Prostate gland (tissue), 2 donors: ENCODE measurements around the gene MED20. TPM values are rescaled to one million over a fixed set of nuclear protein-coding genes. Genes with fewer than 3 reads are reported as not detected.
"Not testable (repeated sequence)": the region's sequence is repeated elsewhere in the genome, so short reads cannot be mapped to it uniquely, and the experiment has no call there.

Source experiments
- DNase-seq: peaks from one replicate; pipeline ENCODE4 v3.0.0-alpha.2; 2019; ENCODE audit warnings: low spot score
- H3K27ac ChIP-seq, 2 donors: fragments of 200-600 bp; sonication (generic); 2 replicates each; pipeline ENCODE4 v1.5.1; 2017 to 2019
- H3K27me3 ChIP-seq: fragments of 200-600 bp; sonication (generic); replicated peaks from 2 replicates; pipeline ENCODE4 v1.5.1; 2019; ENCODE audit not compliant: insufficient read depth
- H3K36me3 ChIP-seq, 2 donors: fragments of 200-600 bp; sonication (generic); 1 replicate in 1 of 2; 2 replicates in 1 of 2; pipeline versions ENCODE4 v1.5.1 to v1.8.1; 2017 to 2019
- H3K4me1 ChIP-seq: fragments of 200-600 bp; sonication (generic); replicated peaks from 2 replicates; pipeline ENCODE4 v1.5.1; 2019
- H3K4me3 ChIP-seq, 2 donors: fragments of 200-600 bp; sonication (generic); 2 replicates each; pipeline ENCODE4 v1.5.1; 2017 to 2019
- H3K9me3 ChIP-seq: fragments of 200-600 bp; sonication (generic); 2 replicates; pipeline ENCODE4 v1.5.1; 2017
- POLR2A ChIP-seq: fragments of 450-650 bp; IDR thresholded peaks from one replicate; pipeline ENCODE4 v1.6.1; 2016; ENCODE audit warnings: antibody characterized with exemption, mild to moderate bottlenecking
- POLR2AphosphoS5 ChIP-seq: sonication (generic); formaldehyde crosslinking; IDR thresholded peaks from one replicate; pipeline ENCODE4 v1.6.1; 2017; ENCODE audit warnings: antibody characterized with exemption
- WGBS: methylation state at CpG from one replicate; pipeline ENCODE4 v1.1.5; 2018; 5-methylcytosine and 5-hydroxymethylcytosine counted together
- intact Hi-C: fragments of 100-400 bp; cut with DNase I; formaldehyde crosslinking; loops from one replicate; pipeline ENCODE4 v1.14.2; 2022
- total RNA-seq, 2 donors: library from RNA; depleted of rRNA; stranded (reverse); fragments of >200 nt; gene quantifications; one replicate each; pipeline ENCODE4 v1.1.0, GENCODE V29; 2016
- TF ChIP-seq, protein P1 (sequence below), 4 experiments: fragments of 200-600 bp in 2 of 4; fragments of 450-650 bp in 2 of 4; sonication (generic) in 2 of 4; IDR thresholded peaks; 1 replicate in 3 of 4; 2 replicates in 1 of 4; pipeline ENCODE4 v1.5.1; 2016 to 2019; ENCODE audit warnings: antibody characterized with exemption in 4 of 4, mild to moderate bottlenecking in 2 of 4, moderate library complexity in 2 of 4

The MED20 gene
- total RNA-seq, 2 donors from 2014 or later: 20.2 to 25.5 TPM

DNA sequence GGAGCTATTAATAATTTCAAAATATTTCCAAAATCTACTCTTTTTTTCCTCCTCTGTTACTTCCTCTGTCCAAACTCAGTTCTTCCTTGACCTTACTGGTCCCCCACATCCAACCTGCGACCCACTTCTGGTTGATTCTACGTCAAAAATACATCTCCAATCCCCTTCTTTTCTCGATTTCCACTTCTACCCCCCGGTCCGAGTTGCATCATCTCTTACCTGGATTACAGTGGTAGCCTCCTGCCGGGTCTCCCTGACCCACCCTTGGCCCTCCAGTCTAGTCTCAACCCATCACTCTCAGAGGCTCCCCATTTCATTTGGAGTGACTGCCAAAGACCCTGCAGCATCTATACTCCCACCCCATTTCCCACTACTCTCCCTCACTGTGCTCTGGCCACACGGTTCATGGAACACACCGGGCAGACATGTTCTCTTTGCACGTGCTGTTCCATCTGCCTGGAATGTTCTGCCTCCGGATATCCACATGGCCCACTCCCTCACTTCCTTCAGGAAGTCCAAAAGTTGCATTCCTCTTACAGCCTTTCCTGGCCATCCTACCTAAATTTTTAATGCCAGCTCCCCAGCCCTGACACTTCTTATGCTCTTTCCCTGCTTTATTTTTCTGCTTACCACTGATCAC is 26.8 kb upstream of the MED20 start:
- 88% methylated on average over 10 of the region's 10 CpGs for WGBS
- intact Hi-C loops: no loop called here
- no peak for TF ChIP-seq POLR2A
- TF ChIP-seq, protein P1, sequence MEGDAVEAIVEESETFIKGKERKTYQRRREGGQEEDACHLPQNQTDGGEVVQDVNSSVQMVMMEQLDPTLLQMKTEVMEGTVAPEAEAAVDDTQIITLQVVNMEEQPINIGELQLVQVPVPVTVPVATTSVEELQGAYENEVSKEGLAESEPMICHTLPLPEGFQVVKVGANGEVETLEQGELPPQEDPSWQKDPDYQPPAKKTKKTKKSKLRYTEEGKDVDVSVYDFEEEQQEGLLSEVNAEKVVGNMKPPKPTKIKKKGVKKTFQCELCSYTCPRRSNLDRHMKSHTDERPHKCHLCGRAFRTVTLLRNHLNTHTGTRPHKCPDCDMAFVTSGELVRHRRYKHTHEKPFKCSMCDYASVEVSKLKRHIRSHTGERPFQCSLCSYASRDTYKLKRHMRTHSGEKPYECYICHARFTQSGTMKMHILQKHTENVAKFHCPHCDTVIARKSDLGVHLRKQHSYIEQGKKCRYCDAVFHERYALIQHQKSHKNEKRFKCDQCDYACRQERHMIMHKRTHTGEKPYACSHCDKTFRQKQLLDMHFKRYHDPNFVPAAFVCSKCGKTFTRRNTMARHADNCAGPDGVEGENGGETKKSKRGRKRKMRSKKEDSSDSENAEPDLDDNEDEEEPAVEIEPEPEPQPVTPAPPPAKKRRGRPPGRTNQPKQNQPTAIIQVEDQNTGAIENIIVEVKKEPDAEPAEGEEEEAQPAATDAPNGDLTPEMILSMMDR (IDR thresholded peaks at IDR 0.05): no peak

GRCh38 chr6:41943456-41943855 is 22.5 kb upstream of the MED20 start:
- Histone ChIP-seq H3K9me3 (no peaks in the 10 kb centered on the region), H3K27me3 (no peaks in the 10 kb centered on the region), H3K27ac (no peak overlapping the region), H3K4me1 (peaks cover 10% of the 10 kb centered on the region), H3K4me3 (no peak overlapping the region), H3K36me3 (no peaks in the 10 kb centered on the region)
- no peak for DNase-seq
- TF ChIP-seq, protein P1 (IDR thresholded peaks at IDR 0.05): no peak
- TF ChIP-seq POLR2A (no peak), POLR2AphosphoS5 (no peak)
- intact Hi-C loops: loop anchor here (5.0 kb wide), 1 partner anchor 99 kb away; no protein-coding TSS in a partner anchor

More for the DNA sequence above, 26.8 kb upstream of the MED20 start:
- H3K4me1 ChIP-seq: no peaks in the 10 kb centered on the region
- no peaks in the 10 kb centered on the region for H3K36me3 ChIP-seq
- no peak for DNase-seq
- H3K27ac ChIP-seq: no peak overlapping the region
- H3K27me3 ChIP-seq: no peaks in the 10 kb centered on the region
- no peak overlapping the region for H3K4me3 ChIP-seq
- no peaks in the 10 kb centered on the region for H3K9me3 ChIP-seq

GRCh38 chr6:41942882-41943281 is 21.9 kb upstream of the MED20 start:
- H3K4me3 ChIP-seq, H3K27ac ChIP-seq, H3K27me3 ChIP-seq, H3K36me3 ChIP-seq, H3K9me3 ChIP-seq, DNase-seq: not testable (repeated sequence)
- 93% methylated on average over 14 of the region's 14 CpGs for WGBS
- peaks cover 10% of the 10 kb centered on the region for H3K4me1 ChIP-seq
- intact Hi-C loops: loop anchor here (5.0 kb wide), 1 partner anchor 99 kb away; no protein-coding TSS in a partner anchor

GRCh38 chr6:41942067-41942851 is 21.3 kb upstream of the MED20 start:
- no peaks in the 10 kb centered on the region for H3K27me3 ChIP-seq
- intact Hi-C loops: loop anchor here (5.0 kb wide), 1 partner anchor 100 kb away; no protein-coding TSS in a partner anchor
- no peak for DNase-seq
- peak overlapping the region; percentile 58 to 79 for H3K4me3 ChIP-seq
- peak overlapping the region; percentile 56 to 77 for H3K27ac ChIP-seq
- TF ChIP-seq POLR2A (no peak), POLR2AphosphoS5 (no peak)
- TF ChIP-seq, protein P1 (IDR thresholded peaks at IDR 0.05): no peak
- WGBS: 33% methylated on average over 20 of the region's 20 CpGs
- peaks cover 10% of the 10 kb centered on the region for H3K4me1 ChIP-seq
- H3K36me3 ChIP-seq: no peaks in the 10 kb centered on the region
- no peaks in the 10 kb centered on the region for H3K9me3 ChIP-seq

DNA sequence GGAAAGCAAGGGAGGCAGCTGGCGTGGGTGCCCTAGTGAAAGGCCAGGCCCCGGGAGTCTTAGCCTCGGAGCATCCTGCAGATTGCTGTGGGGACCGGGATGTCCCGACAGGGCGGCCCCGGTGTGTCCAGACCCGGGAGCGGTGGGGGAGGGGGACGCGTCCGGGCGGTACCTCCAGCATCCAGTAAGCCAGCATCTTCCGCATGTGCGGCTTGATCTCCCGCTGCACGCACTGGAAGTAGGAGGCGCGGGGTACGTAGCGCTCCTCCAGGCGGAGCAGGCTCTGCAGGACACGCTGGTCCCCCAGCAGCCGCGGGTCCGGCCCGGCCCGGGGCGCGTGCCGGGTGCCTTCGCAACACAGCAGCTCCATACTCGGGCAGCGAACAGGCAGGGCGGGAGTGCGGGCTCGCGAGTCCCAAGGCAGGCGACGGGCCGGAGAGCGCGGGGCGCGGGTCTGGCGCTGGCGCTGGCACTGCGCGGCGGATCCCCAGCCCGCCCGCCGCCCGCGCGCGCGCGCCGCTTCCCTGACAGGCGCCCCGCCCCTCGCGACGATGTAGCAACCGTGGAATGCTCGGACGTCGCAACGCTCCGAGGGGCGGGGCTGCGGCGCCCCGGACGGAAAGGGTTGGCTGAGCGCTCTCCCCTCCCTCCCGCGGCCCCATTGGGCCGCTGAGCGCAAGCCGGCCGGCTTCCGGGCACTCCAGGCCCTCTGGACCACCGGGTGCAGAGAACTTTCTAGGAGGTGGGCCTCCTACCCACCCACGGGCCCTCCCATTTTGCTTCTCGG is 20.5 kb upstream of the MED20 start, which contains the start of gene CCND3:
CCND3 (minus strand) TSS at position 529 of the 787 bp plus-strand sequence; CDS start at position 370, 159 bp downstream.
- Histone ChIP-seq H3K27me3 (no peaks in the 10 kb centered on the region), H3K27ac (peak within 1 kb of the TSS; percentile 66 to 77), H3K4me1 (peaks cover 10% of the 10 kb centered on the region), H3K9me3 (no peaks in the 10 kb centered on the region), H3K36me3 (no peaks in the 10 kb centered on the region), H3K4me3 (peak within 1 kb of the TSS; percentile 58 to 79)
- TF ChIP-seq POLR2A (peak; percentile 23), POLR2AphosphoS5 (peak; percentile 60)
- TF ChIP-seq, protein P1 (IDR thresholded peaks at IDR 0.05): no peak
- DNase-seq: peak; percentile 83
- intact Hi-C loops: loop anchor here (5.0 kb wide), 1 partner anchor 101 kb away; no protein-coding TSS in a partner anchor
- WGBS: under 1% methylated on average over 58 of the region's 87 CpGs
